ENCODE results near the gene PIMREG.
A peak's percentile ranks its signal among the peaks of the same experiment; 100 is the strongest.

The PIMREG gene

GRCh38 chr17:6439951-6440350 lies 4.3 kb upstream of the PIMREG start:
- no peak for DNase-seq

GRCh38 chr17:6442775-6443174 lies 1.5 kb upstream of the PIMREG start:
- DNase-seq: no peak

GRCh38 chr17:6444571-6445335 lies 498 bp downstream of the PIMREG start:
- no peak for DNase-seq

GRCh38 chr17:6446516-6447100 lies 2.4 kb downstream of the PIMREG start:
- no peak for DNase-seq

- DNase-seq: no peak
Observed at GRCh38 chr17:6448473-6448872, 4.2 kb downstream of the PIMREG start.

DNA sequence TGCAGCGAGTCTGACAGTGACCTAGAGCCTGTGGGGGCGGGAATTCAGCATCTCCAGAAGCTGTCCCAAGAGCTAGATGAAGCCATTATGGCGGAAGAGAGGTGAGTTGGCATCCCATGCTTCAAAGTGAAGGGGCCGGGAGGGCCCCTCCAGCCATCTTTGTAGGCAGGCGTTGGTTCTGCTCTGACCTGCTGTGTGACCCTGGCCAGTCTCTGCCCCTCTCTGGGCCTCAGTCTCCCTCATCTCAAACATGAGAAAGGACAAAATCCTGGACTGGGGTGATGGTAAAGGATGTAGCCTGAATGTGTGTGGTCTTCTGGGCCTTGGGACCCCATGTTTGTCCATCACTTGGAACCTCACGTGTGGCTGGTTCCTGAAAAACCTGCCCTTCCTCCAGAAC lies 5.1 kb downstream of the PIMREG start:
- no peak for DNase-seq

GRCh38 chr17:6450926-6451832 lies 6.9 kb downstream of the PIMREG start:
- peak; percentile 66 for DNase-seq

DNA sequence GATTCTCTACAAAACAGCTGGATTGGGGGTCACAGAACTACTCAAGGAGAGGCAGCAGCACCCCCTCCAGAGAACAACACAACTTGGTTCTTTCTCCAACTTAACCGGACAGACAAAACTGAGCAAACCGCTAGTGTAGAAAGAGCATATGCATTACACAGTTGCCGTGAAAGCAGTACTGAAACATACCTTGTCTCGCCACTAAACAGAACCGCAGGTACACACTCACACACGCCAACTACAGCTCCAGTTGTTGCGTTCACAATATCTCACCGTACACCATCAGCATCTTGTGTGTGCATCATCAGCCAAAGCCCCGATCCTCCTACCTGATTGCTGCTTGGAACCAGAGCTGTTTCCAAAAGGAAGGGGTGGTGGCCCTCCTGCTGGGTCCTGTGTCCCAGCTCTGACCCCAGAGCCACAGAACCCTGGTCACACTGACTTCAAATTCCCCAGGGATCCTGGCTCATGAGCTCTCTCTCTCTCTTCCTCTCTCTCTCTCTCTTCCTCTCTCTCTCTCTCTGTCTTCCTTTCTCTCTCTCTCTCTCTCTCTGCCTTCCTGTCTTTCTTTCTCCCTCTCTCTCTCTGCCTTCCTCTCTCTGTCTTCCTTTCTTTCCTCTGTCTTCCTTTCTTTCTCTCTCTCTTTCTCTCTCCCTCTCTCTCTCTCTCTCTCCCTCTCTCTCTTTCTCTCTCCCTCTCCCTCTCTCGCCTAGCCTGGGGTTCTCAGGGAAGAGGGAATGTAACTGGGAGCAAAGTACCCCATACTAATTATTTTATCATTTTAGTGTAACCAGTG lies 8.4 kb downstream of the PIMREG start:
- no peak for DNase-seq

- no peak for DNase-seq
Observed at GRCh38 chr17:6453279-6454024, 9.2 kb downstream of the PIMREG start.

GRCh38 chr17:6454495-6455320 lies 10.5 kb downstream of the PIMREG start:
- no peak for DNase-seq

DNA sequence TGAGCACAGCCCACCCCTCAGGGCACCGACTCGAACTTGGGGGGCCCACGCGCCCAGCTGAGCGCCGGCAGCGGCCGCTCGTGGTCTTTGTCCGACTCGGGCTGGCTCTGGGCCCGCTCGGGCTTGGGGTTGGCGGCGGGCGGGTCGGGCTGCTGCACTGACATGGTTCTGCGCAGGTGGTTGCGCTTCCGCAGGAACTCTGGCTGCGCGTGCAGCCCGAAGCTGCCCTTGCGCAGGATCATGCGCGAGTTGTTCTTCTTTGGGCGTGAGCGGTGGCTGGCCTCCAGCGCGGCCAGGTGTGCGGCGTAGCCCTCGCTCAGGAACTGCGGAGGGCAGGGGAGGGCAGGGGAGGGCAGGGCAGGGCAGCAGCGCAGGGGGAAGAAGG lies 11.1 kb downstream of the PIMREG start:
- DNase-seq: no peak

DNA sequence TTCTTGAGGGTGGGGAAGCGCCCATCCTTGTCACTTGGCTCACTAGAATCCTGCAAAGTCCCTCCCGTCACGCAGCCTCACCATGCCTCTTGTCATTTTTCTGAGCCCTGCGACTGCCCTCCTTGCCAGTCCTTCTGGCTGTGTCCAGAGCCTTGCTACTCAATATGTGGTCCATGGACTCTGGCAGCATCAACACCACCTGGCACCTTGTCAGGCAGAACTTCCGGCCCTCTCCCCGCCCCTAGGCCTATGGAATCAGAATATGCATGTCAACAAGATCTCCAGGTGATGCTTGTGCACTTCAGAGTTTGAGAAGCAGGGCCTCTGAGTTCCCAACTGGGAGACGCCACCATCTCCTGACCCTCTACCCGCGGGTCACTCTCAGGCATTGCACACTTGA lies 12.1 kb downstream of the PIMREG start:
- no peak for DNase-seq

DNA sequence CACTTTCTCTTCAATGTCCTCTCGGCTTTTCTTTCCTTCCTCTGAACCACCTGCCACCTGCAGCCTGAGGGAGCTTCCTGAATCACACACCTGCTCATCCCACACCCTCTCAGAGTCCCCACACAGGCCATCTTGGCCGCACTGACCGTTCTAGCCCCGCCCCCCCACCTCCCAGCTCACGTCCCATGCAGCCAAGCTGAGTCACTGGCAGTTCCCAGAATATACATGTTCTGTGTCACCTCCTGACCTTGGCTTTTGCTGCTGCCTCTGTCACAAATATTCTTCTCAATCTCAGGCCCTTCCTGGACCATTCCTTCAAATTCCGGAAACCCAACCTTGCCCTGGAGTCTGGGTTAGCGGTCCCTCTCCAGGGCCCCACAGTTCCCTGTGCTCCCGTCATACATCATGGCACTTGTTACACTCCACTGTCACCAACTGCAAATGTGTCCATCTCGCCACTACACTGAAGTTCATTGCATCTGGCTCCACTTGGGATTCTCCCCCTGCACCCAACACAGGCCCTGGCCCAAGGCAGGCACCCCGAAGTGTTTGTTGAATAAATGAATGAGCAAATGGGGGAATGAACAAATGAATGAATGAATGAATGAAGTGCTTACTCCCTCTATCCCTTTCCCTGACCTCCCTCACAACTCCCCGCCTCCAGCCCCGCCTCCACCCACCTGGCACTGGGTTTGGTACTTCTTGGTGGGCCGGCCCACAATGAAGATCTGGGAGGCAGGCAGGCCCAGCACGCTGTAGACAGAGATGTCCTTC lies 12.8 kb downstream of the PIMREG start:
- no peak for DNase-seq

DNA sequence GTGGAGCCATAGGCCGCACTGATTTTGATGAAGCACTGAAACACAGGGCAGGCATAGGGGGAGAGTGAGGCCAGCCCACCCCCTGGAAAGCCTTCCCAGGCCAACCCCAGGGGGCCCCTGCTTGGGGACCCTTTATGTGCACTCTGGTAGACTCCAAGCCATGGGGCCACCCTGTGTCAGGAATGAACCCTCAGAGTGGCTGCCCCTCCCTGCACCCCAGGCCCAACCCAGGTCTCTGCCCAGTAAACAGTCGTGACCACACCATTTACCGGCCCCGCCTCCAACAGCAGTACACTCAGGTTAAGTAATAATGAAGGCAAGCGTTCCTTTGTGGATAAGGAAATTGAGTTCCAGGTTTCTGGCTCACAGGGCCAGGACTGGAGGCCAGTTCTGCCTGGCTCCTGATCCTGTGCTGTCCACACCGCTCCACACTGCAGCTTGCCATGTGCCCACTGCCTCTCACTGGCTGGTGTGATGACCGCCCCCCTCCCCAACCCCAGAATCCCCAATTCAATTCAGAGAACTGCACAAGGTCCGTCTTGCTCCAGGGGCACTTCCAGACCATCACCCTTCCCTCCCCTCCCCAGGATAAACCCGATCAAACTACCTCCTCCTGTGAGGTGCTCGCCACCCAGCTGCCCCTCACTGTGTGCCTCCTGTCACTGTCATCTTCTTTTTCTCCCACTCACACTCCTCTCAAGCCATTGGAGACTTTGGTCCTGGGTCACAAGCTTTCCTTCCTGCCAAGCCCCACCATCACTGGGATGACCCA lies 13.6 kb downstream of the PIMREG start:
- DNase-seq: no peak

DNA sequence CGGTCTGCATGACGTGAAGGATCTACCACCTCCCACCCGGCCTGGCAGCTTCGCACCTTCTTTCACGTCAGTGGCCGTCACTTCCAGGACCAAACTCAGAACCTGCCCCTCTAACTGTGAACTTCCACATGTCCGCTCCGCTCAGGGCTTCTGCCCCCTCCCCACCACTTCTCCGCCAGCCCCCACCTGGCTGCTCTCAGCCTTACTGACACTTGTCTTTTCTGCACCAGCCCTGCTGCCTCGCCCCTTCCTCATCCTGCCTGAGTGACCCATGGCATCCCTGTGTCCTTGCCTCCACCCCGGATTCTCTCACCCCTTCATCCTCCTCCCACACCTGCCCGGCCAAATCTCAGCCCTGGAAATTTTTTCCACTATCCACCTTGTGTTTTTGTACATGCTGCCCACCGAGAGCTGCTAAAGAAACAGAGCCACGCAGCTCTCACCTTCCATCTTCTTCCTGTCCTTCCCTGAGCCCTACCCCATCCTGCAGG lies 14.2 kb downstream of the PIMREG start:
- no peak for DNase-seq

DNA sequence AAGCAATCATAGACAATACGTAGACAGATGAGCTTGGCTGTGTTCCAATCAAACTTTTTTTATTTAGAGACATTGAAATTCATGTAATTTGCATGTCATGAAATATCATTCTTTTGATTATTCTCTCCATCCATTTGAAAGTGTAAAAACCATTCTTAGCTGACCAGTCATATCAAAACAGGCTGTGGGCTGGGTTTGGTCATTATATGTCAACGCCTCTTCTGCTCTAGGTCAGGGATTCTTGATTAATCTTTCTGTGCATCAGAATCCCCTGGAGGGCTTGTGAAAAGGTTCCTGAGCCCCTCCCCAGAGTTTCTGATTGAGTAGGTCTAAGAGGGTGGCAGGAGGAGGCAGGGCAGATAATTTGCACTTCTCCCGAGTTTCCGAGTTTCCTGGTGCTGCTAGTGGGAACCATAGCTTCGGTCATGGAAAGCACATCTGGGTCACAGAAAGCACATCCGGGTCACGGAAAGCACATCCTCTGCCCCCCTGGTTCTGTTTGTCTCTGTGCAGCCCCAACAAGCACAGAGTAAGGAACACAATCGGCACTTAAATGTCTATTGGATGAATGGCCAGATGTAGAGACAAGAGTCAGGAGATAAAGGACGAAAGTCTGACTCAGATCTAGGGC lies 16.4 kb downstream of the PIMREG start:
- no peak for DNase-seq

DNA sequence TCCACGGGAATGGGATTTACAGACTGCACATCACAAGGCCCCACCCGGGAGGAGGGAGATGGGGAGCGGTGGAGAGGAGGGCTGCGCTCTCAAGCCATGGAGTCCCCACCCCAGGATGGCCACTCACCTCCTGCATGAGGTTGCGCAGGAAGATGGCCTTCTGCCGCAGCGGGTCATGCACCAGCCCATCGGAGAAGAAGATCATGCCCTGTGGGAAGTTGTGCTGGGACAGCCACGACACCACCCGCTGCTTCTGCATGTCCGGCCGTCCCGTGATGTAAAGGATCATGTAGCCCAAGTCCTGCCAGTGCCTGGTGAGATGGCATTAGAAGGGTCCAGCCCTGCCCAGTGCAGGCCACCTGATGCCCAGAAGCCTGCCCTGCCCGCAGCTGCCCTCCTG lies 17.0 kb downstream of the PIMREG start:
- no peak for DNase-seq

- DNase-seq: no peak
Observed at GRCh38 chr17:6461792-6462524, 17.7 kb downstream of the PIMREG start.
